ENCODE results near the gene PLAGL2.
"Not testable (repeated sequence)": the region's sequence is repeated elsewhere in the genome, so short reads cannot be mapped to it uniquely, and the experiment has no call there.

The PLAGL2 gene, protein sequence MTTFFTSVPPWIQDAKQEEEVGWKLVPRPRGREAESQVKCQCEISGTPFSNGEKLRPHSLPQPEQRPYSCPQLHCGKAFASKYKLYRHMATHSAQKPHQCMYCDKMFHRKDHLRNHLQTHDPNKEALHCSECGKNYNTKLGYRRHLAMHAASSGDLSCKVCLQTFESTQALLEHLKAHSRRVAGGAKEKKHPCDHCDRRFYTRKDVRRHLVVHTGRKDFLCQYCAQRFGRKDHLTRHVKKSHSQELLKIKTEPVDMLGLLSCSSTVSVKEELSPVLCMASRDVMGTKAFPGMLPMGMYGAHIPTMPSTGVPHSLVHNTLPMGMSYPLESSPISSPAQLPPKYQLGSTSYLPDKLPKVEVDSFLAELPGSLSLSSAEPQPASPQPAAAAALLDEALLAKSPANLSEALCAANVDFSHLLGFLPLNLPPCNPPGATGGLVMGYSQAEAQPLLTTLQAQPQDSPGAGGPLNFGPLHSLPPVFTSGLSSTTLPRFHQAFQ

DNA sequence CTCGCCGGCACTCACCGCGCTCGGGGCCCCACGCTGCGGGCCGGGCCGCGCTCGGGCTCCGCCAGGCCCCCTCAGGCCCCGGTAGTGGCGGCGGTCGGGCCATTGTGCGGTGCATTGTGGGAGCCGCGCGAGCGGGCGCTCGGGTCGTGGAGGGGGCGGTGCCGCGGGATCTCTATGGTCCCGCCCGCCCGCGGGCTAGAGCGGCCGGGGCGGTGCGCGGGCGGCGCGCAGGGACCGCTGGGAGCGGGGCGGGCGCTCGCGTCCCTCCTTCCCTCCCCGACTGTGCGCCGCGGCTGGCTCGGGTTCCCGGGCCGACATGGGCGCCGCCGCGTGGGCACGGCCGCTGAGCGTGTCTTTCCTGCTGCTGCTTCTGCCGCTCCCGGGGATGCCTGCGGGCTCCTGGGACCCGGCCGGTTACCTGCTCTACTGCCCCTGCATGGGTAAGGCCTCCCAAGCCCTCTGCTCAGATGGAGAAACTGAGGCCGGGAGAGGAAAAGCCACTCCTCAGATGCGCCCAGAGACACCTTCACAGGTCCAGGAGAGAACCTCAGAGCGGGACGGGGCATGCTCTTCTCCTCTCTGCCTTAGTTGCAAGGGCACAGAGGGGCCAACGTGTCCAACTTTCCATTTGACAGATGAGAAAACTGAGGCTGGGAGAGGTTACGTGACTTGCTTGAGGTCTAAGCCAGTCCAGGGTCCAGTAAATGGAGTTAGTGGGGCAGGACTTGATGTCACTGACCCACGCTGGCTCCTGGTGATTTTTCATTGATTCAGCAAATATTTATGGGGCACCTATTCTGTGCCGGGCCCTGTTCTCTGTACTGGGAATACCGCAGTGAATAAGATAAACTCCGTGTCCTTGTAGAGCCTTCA is at the start of gene PLAGL2, which contains the start of gene POFUT1:
Gene PLAGL2 (minus strand): TSS at position 118 of the 873 bp plus-strand sequence. CDS start 5,565 bp downstream, outside the sequence.
Gene POFUT1 (plus strand): TSS at position 255 of the 873 bp plus-strand sequence. CDS start 62 bp downstream, at position 317.
- DNase-seq, result peak; percentile 42

DNA sequence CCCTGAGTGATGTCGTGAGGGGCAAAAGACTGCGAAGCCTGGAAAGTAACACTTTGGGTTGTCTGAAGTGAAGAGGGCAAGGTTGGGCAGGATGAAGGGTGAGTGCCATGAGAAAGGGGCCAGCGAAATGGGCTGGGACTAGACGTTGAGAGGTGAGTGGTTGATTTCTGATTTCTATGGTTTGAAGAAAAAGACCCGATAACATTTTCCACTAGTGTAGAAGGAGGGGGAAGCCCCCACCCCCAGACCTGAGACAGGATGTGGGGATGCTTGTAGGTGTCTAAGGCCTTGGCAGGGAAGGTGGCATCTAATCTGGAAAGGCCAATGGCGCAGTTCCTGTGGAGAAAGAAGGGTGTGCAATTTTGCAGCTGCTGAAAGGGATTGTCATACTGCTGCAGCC is 44.6 kb upstream of the PLAGL2 start:
- DNase-seq, result no peak

DNA sequence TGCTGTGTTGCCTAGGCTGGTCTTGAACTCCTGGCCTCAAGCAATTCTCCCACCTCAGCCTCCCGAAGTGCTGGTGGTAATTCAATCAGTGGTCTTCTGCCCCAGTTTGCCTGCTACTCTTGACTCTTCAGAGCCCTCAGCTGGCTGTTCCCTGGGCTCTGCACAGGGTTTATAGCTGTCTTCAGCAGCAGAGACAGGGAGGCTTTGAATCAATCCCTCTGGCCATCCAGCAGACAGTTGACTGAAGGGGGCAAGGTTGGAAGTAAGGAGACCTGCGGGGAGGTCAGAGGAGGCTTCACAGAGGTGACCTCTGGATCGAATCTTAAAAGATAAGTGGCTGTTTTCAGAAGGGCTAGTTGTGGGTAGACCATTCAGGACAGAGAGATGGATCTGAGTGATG is 43.9 kb upstream of the PLAGL2 start:
- DNase-seq, result no peak

DNA sequence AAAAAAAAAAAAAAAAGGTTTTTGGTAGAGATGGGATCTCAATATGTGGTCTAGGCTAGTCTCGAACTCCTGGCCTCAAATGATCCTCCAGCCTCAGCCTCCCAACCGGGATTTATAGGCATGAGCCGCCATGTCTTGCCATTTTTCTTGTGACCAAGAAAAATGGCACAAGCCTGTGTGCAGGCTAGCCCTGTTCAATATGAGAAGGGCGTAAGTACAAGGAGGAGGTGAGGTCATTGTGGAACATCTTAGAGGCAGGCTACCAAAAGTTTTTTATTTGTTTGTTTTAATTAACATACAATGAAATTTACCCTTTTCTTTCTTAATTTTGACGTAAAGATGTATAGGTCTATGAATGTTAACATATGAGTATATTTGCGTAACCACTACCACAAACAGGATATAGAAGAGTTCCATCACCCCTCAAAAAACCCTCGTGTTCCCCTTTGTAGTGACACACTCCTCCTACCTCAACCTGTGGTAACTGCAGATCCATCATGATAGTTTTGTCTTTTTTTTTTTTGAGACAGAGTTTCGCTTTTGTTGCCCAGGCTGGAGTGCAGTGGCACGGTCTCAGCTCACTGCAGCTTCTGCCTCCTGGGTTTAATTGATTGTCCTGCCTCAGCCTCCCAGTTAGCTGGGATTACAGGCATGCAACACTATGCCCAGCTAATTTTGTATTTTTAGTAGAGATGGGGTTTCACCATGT is 41.6 kb upstream of the PLAGL2 start:
- DNase-seq, result no peak

DNA sequence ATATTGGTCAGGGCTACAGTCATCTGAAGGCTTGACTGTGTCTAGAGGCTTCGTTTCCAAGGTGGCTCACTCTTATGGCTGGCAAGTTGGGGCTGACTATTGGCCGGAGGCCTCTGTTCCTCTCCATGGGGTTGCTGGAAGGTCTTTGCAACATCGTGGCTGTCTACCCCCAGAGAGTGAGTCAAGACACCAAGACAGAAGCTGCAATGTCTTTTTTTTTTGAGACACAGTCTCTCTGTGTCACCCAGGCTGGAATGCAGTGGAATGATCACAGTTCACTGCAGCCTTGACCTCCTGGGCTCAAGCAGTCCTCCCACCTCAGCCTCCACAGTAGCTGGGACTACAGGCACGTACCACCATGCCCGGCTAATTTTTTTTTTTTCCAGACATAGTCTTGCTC is 40.5 kb upstream of the PLAGL2 start:
- no peak for DNase-seq

DNA sequence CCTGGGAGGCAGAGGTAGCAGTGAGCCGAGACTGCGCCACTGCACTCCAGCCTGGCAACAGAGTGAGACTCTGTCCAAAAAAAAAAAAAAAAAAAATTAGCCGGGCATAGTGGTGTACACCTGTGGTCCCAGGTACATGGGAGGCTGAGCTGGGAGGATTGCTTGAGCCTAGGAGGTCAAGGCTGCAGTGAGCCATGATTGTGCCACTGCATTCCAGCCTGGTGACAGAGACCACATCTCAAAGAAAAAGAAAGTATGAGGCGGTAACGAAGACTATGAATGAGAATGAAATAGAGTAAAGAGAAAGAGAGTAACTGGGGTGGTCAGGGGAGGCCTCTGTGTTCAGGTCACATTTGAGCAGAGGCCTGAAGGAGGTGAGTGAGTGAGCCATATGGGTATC is 38.7 kb upstream of the PLAGL2 start:
- DNase-seq, result not testable (repeated sequence)

DNA sequence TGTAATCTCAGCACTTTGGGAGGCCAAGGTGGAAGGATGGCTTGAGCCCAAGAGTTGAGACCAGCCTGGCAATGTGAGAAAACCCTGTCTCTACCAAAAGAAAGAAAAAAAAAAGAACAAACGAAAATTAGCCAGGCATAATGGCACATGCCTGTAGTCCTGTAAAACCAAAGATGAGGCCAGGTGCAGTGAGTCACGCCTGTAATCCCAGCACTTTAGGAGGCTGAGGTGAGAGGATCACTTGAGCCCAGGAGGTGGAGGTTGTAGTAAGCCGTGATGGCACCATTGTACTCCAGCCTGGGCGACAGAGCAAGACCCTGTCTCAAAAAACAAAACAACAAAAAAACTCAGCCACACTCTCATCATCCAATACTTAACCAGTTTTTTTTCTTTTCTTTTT is 37.4 kb upstream of the PLAGL2 start:
- no peak for DNase-seq

DNA sequence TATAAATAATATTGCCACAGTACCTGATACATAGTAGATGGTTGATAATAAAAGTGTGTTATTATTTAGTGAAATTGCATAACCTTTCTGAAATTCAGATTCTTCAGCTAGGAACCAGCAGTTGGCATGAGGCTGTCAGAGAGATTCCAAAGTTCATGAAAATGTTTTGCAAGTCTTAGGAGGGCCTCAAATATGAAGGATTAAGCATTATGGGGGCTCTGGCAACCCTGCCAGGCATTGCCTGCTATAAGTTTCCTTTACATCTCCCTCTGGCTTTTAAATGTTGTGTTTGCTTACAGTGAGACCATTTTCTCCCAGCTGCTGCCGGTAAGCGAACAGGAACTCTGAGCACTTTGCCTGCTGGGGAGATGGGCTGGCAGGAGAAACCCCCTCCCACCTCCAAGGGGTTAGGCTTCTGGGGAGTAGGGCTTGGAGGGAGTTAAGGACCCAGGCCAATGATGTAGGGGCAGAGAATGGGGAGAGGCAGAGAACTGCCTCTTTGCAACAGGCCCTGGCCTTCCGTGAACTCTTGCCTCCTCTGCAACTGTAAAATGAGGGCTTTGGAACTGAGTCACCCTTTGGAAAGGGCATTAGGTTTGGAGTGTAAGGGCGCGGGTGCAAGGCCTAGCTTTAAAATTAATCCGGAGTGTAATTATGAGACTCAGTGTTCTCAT is 36.7 kb upstream of the PLAGL2 start:
- DNase-seq, result no peak

DNA sequence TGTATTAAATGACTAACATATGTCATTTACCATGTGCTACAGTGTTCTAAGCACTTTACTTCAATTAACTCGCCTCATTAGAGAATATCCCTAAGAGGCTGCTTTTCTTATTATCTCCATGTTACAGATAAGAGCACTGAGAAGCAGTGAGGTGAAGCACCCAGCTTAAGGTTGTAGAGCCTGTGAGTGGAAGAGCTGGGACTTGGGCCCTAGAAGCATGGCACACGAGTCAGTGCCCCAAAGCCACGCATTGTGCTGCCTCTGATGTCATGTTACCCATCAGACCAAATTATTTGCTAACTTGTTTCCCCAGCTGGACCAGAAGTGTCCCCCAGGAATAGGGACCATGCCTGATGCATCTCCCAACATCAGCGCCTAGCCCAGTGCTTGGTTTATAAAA is 34.3 kb upstream of the PLAGL2 start:
- no peak for DNase-seq

DNA sequence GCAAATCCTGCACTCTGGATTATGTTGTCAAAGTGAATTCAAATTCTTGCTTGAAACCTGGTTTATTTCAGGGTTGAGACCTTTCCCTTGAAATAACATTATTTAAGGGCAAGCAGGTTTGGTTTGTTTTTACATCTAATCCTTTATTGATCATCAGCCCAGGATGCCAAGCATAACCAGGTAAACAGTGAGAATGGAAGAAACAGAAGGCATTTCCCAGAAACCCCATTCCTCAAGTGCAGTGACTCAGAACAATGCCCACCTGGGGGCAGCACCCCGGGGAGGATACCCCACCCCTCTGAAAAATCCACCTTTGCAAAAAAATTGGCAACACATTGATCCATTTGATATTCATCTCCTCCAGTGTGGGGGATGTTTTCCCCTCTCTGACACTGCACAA is 32.7 kb upstream of the PLAGL2 start:
- no peak for DNase-seq

DNA sequence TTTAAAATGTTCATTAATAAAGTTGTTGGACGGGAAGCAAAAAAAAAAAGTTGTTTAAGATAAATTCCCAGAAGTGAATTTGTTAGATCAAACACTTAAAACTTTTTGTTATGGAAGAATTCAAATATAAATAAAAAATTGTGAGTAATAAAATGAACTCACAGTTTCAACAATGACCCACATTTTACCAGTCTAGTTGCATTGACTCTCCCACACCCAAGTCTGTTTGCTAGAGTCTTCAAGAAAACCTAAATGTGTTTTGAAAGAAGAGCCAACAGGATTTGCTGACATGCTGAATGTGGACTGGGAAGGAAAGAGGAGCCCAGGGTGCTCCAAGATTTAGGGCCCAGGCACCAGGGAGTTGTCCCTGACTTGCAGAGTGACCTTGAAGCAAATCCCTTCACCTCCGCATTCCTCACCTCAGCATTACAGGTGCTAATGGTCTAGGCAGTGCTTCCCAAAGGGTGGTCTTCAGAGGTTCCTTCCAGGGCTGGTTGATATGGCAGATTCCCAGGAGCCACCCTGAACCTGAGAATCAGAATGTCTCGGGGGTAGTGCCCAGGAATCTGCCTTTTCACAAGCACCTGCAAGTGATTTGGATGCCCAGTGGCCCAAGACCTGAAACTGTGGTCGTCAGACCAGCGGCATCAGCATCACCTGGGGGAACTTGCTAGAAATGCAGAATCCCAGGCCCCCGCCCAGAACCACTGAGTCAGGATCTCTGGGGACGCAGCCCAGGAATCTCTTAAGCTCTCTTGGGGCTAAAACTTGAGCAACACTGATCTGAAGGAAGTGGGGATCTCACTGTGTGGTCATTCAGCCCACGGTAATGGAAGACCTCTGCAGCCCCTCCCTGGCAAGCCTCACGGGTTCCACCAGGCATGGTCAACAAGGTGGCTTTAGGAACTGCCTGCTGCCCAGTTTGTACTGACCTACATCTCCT is 31.2 kb upstream of the PLAGL2 start:
- no peak for DNase-seq

DNA sequence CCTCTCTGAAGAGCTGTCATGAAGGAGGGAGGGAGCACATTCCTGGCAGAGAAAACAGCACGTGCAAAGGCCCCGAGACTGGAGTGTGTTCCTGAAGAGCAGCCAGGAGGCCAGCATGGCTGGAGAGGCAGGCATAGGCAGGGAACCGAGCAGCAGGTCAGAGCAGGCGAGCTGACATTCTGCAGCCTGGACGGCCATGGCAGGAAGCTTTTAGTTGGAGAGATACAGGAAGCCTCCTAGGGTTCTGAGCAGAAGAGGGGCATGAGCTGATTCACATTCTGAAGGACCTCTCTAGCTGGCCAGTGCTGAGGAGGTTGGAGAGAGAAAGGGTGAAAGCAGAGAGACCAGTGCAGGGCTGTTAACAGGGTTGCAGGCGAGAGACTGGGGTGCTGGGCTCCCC is 29.9 kb upstream of the PLAGL2 start:
- no peak for DNase-seq

DNA sequence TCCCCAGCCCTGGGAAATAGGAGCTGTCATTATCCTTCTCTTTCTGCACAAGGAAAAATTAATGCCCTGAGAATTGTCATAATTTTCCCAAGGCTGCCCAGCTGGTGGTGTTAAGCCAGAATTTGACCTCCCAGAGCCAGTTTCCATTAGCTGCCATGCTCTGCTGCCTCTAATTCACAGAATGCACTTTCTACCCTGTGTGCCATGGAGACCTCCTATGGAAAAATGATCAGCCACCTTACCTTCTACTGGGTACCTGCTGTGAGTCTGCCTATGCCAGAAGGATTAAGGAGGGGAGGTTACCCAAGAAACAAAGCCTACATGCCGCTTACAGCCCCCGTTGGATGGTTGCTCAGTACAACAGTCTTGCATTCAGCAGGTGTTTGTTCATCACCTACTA is 29.3 kb upstream of the PLAGL2 start:
- DNase-seq, result no peak

DNA sequence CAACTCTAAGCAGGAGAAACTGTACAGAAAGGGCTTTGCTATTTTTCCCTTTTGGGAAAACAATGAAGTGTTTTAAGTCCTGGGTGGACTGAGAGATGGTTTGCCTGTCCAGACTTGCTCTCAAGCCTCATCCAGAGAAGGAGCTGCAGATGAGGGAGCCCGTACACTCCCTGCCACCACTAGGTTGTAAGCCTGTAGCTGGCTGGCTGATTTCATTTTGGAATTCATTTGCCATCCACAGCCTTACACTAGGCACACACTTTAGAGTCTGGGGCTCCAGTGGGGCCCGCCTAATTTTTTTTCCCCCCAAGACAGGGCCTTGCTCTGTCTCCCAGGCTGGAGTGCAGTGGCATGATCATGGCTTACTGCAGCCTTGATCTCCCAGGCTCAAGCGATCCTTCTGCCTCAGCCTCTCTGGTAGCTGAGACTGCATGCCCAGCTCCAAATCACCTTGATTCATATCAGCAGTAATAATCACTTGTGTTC is 28.5 kb upstream of the PLAGL2 start:
- DNase-seq, result no peak

DNA sequence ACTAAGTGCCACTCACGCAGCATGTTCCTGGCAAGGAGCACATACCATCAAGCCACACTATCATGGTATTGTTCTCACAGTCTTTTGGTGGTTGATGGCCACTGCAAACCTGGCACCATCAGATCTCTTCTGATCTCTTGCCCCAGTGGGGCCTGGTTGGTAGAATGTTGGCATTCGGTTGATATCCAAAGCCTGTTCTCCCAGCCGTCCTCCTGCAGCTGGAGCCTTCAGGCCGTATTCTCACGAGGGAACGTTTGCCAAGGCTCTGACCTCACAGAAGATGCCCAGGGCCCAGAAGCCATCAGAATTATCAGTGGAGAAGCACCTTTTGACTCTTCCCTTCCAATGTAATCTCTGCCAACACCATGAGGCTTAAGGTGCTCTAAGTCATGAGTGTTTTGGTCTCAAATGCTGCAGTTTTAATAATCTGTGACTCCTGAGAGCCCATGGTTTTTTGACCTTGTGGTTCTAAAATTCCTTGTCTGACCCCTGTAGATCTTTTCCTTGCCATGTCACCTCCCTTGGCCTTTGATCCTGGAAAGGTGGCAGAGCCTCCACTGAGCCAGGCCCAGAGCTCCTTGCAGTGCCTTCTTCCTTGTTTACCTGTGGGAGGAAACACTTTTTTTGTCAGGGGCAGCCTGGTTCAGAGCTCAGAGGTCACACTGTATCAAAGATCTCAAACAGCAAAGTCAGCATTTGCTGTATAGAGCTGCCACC is 27.9 kb upstream of the PLAGL2 start:
- no peak for DNase-seq

DNA sequence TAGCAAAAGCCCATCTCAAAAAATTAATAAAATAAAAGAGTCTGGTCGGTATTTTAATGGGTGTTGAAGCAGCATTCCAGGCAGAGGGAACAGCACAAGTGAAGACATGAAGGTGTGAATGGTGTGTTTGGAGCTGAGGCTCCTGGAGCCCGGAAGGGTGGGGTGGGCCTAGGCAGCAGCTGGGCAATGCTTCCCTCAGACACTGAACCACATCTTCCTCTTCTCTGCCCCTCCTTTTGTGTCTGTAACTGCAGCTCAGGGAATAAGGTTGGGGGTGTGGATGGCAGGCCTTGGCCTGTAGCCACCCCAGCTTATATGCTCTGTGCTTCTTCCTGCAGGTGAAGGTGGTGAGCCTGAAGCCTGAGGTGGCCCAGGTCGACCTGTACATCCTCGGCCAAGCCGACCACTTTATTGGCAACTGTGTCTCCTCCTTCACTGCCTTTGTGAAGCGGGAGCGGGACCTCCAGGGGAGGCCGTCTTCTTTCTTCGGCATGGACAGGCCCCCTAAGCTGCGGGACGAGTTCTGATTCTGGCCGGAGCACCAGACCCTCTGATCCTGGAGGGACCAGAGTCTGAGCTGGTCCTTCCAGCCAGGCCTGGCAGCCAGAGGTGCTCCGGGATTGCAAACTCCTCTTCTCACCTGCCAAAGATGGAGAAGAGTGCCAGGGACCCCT is 26.7 kb upstream of the PLAGL2 start:
- no peak for DNase-seq

DNA sequence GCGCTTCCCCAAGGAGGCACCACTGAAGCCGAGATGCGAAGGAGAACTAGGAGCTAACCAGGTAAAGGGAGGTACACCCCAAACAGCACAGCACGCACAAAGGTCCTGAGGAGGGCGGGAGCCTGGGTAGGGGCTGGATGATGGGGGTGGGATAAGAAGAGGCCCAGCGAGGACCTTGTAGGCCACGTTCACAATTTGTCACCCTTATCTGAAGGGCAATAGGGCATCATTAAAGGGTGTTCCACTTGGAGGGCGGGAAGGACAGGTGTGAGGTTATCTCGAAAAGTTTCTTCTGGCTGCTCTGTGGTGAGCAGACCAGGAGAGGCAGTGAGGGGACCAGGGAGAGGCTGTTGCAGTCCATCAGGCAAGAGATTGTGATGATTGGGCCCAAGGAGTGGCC is 25.7 kb upstream of the PLAGL2 start:
- no peak for DNase-seq

DNA sequence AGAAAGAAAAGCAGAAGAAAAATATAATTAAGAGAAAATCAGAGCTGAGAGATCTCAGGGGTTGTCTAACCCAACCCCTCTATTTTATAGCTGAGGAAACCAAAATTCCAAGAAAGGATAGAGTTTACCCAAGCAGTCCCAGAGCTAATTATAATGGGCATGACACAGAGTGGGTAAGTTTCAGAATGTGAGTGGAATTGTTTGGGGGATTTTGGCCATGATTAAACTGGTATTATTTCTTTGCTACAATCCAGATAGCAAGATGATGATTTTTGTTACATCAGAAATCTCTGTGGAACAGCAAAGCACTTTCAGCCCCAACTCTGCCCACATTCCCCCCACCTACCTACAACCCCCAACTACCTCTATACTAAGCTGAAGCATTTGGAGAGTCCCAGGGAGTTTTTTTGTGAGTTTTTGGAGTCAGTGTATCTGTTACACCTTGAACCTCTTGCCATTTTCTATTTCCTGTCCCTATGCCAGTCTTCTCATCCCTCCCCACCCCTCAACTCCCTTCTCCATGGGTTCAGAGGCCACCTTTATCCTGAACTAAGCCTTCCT is 24.9 kb upstream of the PLAGL2 start:
- no peak for DNase-seq

DNA sequence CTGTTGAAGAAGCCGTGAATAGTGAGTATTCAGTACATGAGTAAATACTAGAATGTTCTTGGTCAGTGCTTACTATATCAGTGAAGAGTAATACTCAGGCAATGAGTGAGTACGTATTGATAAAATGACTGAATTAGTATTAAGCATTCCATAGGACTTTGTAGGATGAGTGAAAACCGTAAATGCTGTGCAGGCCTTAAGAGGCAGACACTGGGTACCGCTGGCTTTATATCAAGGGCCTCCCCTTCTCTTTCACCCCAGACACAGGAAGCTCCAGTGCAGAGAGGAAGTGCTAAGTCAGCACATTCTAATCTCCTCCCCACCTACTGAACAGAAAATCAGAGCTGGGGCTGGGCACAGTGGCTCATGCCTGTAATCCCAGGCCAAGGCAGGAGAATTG is 24.3 kb upstream of the PLAGL2 start:
- no peak for DNase-seq

DNA sequence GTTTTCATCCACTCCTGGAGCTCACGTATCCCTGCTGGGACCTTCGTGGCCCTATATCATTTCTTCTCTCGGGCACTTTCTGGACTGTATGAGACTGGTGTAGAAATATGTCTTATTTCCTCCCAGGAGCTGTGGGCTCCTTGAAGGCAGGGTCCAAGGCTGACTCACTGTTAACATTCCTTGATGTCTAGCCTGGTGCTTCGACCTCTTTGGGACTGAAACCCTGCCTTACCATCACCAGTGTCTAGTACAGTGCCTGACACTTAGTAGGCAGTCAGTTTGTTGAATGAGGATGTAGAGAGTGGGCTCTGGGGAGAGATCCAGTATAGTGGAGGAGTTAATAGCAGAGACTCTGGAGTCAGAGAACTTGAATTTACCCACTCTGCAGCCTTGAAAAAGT is 23.7 kb upstream of the PLAGL2 start:
- DNase-seq, result no peak

Measured in NCI-H1048 (cell line).